Activated CD4-positive, CD25-positive, alpha-beta regulatory T cell treated with anti-CD3 and anti-CD28 coated beads, Interleukin-2, amount 50 U/mL, for 24 hours (primary cell): Measurements from ENCODE around the gene WSB1.
A peak's percentile ranks its signal among the peaks of the same experiment; 100 is the strongest.

Experiments
- ATAC-seq, 2 donors: fragments of 150-1000 bp; cut with Tn5 transposase; one replicate each; pipeline ENCODE4 v1.10.0; 2021; ENCODE audit warnings: mild to moderate bottlenecking in 1 of 2, moderate library complexity in 1 of 2

The WSB1 gene

DNA sequence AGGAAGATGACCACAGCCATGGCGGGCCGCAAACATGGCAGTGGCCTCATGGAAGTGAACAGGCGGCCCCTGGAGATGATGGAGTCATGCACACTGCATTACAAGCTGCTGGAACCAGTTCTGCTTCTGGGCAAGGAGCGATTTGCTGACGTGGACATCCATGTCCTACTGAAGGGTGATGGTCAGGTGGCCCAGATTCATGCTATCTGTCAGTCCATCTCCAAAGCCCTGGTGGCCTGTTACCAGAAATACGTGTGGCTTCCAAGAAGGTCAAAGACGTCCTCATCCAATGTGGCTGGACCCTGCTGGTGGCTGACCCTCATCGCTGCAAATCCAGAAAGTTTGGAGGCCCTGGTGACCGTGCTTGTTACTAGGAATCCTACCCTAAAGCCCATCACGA is 13.4 kb upstream of the WSB1 start:
- ATAC-seq, result no peak

DNA sequence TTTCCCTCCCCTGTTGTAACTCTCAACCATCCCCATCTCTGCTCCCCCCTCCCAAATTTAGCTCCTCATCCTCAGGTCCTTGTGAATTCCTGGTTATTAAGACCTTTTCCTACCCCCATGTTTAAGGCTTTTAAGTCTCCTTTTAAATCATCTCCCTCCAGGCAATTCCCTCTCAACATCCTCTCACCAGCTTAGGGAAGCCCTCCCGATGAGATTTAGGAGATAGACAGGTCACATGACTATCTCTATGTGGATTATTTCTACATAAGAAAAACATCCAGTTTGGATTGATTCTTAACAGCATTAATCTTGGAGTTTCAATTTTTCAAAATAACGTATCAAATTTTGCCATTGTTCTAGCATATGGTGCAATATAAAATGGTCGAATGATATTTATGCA is 12.5 kb upstream of the WSB1 start:
- ATAC-seq, result no peak

DNA sequence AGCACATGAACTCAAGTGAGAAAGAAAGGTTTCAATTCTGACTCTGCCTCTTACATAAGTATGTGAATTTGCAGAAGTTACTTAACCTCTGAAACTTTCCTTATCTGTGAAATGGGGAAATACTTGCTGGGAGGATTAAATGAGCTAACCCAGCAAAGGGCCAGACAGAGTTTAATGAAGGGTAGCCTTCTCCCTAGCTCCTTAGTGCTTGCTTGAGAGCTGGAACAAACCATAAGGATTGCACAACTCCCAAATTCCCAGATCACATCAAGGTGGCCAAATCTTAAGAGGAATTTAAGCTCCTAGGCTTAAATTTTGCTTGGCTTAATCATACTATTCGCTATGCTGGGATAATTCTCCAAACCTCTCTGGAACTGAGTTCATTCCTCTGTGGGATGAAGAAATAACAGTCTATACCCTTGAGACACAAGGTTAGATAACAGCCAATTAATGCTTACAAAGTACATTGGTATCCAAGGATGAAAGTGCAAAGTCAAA is 11.8 kb upstream of the WSB1 start:
- no peak for ATAC-seq

DNA sequence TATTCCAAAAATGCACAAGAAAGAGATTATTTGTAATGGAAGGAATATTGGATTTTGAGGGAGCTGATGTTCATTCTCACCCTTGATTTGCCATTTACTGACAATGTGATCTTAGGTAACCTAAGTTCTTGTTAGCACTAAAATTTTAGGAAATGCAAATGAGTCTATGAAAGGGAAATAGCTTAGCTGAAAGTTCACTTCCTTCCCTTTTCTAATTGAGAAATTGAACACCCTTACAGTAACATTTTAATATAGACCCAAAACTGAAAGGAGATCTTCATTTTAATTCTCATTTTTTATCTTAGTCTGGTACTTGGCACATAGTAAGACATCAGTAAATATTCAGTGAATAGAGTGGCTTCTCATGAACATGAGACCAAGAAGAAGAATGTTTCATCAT is 10.9 kb upstream of the WSB1 start:
- ATAC-seq, result no peak

DNA sequence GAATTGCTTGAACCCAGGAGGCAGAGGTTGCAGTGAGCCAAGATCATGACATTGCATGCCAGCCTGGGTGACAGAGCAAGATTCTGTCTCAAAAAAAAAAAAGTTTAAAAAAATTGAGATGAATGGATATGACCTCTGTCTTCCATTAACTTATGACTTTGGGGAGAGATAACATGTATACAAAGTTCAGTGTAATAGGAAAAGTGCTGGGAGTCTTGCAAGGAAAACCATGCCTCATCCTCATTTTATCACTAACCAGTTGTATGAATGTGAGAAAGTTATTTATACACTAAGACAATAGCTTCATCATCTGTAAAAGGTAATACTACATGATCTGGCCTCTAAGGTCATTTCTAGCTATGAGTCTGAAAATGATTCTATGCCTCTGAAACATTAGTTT is 10.2 kb upstream of the WSB1 start:
- ATAC-seq, result no peak

DNA sequence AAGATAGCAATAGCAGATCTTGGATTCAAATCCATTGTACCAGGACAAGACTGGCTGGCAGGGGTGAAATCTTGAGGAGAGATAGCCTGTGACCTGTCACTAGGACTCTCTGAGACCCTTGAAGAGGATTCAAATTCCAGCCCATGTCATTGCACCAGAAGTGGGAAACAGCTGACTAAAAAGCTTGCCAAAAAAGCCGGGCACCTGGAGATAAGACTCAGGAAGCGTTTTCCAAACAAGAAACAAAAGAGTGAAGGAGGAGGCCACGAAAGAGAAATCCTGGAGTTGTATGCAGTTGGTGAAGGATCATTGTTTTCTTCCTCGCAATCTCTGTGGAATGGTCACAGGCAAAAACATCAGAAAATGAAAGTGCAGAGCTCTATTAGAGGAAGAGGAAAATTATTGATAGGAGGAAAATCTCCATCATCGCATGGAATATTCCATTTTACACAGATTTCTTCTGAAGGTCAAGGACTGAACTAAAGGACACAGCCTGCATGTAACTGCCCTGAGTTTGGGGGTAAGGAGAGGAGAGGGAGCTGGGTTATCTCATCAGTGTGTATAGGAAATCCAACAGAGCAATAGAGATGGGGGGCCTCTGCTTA is 9.0 kb upstream of the WSB1 start:
- no peak for ATAC-seq

DNA sequence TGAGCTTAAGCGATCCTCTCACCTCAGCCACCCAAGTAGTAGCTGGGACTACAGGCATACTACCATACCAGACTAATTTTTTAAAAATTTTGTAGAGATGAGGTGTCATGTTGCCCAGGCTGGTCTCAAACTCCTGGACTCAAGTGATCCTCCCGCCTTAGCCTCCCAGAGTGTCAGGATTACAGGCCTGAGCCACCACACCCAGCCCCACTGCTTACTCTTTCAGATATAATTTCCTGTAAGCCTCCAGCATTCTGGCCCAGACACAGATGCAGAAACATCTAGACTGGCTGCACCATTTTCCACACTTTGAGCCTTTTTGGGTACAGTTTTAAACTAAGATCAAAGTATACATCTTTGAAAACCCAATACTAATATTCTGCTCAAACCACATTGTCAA is 8.4 kb upstream of the WSB1 start:
- no peak for ATAC-seq

DNA sequence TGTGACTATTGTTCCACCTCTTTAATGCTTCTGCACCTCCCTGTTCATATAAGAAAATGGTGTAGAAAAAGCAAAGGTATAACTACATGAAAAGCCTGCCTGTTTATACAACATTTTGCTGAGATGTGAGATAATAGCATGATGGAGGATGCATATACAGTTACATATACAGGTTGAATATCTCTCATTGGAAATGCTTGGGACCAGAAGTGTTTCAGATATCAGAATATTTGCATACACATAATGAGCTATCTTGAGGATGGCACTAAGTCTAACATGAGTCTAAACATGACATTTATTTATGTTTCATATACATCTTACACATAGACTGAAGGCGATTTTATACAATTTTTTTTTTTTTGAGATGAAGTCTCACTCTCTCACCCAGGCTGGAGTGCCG is 5.7 kb upstream of the WSB1 start:
- no peak for ATAC-seq

DNA sequence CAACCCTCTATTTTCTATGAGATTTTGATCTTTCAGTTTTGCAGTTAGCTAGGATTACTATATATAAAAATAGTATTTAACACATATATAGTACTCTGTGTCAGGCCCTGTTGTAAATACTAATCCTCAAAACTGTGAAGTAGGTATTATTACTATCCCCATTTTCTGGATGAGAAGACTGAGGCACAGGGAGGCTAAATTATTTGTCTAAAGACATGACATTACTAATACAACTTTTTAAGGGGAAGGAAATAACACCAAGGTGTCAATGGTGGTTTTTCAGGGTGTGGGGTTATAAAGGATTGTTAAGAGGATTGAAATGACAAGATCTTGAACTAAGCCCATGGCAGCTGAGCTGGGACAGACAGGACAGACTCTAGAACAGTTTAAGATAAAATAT is 4.1 kb upstream of the WSB1 start:
- no peak for ATAC-seq

DNA sequence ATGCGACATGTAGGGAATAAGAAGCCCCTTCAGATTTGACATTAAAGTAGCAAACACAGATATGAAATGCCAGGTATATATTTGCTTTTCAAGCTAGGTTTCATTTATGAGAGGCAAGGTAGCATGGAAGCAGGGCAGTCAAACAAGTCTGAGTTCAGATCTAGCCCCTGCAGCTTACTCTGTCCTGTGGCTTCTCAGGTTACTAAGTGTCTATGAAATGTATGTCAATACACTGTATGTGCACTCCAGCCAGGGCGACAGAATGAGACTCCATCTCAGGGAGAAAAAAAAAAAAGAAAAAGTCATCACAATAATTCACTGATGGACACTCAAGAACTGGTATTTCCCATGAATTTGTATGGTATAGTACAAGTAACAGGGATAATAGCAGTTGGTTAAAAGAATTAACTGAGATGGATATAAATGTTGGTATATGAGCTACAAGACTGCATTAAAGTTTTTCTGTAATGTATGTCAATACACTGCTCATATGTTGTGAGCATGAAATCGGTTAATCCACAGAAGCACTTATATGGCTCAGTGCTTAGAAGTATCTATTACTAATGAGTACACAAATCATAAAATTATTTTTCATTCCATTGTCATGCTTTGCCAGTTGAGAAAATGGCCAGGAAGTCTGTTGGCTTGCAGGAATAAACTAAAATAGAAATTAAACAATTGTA is 2.9 kb upstream of the WSB1 start:
- no peak for ATAC-seq

DNA sequence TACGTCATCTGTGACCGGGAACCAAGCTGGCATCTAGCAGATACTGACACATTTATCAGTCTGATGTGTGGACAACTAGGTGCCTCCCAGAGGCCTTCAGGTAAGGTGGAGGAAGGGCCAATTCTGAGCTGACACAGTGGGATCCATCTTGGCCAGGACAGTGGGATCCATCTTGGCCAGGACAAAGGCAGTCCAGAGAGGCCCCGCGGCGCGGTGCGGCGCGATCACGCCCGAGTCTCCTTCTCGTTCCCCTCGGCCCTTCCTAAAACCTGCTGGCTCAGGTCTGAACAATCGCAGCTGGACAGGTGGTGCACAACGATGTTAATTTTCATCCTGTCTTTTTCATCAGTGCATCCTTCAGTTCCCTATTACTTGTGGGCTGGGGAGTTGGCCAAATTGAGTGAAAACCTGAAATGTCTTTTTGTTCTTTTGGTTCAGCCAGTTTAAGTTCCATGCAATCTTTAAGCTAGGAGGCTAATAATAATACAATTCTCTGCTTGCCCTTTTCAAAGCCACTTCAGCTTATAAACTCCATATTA is 486 bp upstream of the WSB1 start:
- no peak for ATAC-seq

DNA sequence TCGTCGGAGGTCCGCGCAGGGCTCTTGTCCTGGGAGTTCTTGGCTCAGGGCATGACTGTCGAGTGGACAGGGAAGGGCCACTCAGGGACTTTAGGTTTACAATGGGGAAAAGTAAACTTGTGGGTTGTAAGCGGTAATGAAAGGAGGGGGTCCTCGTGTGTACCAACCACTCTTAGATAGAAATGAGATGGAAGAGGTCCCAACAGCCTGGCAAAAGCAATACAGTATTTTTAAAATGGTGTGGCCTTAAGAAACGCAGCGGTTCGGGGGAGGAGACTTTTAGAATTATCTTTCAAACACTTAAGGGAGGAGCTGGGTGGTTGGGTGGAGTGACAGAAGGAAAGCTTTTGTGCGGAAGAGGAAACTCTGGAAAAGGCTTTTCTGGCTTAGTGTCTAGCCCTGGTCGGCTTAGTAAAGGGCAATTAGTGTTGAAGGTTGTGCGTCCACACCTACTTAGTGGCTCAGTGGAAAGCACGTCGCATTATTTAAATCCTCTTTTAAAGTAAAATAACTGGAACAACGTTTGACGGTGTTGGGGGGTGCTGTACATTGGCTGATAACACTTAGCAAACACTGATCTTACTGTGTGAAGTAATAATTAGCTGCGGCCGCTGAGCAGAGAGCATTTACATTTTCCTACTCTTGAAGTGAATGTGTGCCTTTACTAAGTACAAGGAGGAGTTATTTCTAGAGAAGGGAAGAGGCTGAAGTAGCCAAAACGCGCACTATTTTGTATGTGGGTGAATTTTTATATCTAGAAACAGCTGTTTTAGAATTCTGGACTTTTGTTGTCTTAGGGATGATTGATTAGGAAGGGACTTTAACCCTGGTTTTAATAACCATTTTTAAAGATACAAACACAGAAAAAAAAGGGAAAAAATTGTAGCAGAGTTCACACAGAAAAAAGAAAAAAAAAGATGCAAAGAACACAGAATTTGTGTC is 1.0 kb downstream of the WSB1 start:
- ATAC-seq, result peak; percentile 41 to 48

DNA sequence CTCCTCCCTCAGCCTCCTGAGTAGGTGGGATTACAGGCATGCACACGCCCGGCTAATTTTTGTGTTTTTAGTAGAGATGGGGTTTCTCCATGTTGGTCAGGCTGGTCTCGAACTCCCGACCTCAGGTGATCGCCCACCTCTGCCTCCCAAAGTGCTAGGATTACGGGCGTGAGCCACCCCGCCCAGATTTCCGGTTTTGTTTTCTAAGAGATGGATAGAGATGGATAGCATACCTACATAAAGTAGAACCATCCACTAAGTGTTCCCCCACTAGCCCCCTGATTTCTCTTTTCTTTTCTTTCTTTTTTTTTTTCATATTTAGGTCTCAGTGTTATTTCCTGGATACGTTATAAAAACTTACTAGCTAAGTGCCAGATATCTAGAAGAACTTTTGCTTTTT is 2.0 kb downstream of the WSB1 start:
- no peak for ATAC-seq

DNA sequence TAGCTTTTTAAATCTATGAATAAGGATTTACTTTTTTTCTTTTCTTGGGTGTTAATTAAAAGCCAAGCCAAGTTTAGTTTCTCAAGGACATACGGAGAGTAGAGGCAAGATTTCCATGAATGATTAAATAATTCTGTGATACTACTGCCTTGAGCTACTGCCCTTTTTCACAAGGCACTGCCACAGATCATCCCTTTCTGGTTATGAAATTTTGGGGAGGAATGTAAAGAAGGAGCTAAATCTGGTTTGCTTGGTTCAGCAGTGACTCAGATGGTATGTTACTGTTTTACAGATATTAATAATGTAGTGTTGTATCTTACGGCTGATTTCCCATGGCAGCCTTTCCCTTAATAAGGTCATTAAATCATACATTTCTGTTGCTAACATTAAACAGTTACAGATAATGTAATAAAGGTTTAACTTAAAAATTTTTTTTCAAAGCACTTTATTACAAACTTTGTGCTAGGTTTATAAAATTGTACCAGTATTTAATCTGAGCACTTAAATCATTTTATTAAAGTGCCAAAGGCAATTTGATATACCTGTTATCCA is 2.6 kb downstream of the WSB1 start:
- ATAC-seq, result peak in 1 of 2 donors; percentile 7

DNA sequence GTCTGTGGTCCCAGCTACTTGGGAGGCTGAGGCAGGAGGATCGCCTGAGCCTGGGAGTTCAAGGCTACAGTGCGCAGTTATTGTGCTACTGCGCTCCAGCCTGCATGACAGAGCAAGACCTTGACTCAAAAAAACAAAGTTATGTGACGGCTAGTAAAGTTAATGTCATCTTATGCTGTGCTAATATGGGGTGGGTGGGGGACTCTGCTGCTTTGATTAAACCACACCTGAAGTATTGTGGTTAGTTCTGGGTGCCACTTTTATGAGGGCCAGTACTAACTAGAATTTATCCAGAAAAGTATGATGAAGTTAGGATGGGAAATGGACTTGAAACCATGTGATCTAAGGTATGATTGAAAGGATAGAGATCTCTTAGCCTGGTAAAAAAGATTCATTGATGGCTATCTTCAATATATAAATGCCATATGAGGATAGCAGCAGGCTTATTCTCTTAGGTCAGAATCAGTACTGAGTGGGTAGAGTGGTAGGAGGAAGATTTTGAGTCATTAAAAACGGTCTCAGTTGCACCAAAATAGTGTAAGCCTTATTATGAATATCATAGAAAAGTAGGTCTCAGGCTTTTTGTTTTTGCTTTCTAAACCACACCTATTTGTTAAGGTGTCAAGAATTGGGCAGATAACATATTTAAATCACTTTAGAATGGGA is 5.6 kb downstream of the WSB1 start:
- peak; percentile 55 for ATAC-seq

DNA sequence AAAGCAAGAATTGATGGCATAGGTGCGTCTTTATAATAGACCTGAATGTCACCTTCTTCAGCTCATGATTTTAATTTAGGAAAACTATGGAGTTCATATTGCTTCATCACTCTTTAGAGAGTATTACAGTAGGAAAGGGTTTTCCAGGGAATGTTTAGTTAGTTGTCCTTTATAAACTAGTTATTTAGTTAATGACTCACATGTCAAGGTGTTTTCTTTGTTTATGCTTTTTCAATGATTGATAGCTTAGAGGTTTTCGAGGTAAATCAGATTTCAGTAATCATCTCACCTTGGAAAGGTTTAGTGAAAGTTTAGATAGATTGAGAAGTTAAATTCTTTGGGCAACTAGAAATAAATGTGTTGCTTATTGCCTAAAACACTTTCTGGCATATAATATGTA is 9.8 kb downstream of the WSB1 start:
- ATAC-seq, result no peak

DNA sequence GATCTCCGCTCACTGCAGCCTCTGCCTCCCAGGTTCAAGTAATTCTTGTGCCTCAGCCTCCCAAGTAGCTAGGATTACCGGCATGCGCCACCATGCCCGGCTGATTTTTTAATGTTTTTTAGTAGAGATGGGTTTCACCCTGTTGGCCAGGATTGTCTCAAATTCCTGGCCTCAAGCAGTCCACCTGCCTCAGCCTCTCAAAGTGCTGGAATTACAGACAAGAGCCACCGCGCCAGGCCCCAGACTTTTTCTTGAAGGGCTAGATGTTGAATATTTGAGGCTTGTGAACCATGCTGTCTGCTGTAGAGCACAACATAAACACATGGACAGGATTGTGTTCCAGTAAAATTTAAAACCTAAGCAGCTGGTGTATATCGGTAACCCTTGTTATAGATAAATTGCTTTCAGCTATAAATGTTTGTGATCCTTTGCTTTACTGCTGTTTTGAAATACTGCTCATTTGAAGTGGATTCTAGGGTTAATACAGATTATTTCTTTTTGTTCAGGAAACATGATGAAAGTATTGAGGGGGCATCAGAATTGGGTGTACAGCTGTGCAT is 12.4 kb downstream of the WSB1 start:
- ATAC-seq, result no peak

DNA sequence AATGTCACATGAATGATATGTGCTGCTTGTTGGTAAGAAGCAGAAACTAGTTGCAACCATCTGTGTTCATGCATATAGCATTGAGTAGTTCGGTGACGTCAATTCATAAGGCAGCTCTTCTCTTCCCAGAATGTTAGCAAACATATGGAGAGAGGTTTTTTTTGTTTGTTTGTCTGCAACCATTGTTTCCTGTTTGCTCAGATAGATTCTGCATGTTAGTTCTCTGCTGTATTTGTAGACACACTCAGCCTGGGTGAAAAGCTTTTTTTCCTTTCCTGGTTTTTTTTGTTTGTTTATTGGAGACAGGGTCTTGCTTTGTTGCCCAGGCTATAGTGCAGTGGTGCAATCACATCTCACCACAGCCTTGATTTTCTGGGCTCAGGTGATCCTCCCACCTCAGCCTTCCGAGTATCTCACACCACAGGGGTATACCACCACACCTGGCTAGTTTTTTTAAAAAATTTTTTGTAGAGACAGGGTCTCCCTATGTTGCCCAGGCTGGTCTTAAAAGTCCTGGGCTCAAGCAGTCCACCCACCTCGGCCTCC is 16.7 kb downstream of the WSB1 start:
- no peak for ATAC-seq

DNA sequence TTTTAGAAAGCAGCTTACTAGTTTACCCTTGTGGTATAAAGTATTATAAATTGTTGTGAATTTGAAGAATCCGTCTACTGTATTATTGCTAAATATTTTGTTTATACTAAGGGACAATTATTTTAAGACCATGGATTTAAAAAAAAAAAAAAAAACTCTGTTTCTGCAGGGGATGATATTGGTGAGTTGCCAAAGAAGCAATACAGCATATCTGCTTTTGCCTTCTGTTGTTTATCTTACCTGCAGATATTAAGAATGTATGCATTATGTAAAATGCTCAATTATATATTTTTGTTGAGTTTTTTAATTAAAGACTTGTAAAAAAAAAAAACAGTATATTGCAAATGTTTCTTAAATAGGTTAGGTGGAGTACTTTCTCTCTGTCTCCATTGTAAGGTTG is 19.4 kb downstream of the WSB1 start:
- no peak for ATAC-seq

DNA sequence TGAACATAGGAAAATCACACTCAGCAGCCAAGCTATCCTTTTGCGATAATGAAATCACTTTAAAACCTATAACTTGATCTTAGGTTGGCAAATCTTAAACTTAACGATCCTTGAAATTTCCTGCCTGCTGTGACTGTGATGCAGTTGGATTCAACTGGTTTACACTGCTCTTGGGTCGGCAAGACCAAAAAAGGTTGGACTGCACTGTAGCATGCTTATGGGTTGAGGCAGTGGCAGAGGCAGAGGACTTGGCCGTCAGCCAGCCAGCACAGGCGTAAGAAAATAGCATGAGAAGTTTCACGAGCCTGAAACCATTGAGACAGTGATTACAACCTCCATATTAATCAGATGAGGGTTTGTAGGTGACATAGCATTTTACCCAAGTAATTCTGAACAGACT is 21.4 kb downstream of the WSB1 start:
- ATAC-seq, result no peak

DNA sequence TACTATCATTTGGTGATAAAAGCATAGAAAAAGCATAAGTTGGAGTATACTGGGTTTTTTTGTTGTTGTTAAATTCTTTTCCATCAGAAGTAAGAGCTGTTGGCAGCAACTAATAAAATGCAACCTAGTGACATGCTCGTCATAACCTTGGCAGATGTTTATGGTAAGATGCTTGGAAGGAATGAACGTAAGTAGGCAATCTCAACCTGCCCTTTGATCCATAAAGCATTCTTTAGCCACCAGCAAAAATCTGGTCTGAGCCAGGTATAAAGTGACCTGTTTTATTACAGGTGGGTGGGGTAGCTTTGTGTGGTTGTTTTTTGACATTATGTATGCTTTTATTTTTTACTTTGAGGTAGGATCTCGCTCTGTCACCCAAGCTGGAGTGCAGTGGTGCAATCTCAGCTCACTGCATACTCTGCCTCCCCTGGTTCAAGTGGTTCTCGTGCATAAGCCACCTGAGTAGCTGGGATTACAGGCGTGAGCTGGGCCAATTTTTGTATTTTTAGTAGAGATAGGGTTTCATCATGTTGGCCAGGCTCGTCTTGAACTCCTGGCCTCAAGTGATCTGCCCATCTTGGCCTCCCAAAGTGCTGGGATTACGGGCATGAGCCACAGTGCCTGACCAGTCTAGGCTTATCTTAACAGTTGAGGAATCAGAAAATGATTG is 22.0 kb downstream of the WSB1 start:
- ATAC-seq, result no peak
